Measurements from ENCODE around the gene SFSWAP. TPM values are rescaled to one million over a fixed set of nuclear protein-coding genes. Genes with fewer than 3 reads are reported as not detected.
A peak's percentile ranks its signal among the peaks of the same experiment; 100 is the strongest.

SFSWAP gene
- total RNA-seq, 4 donors from 2014 or later: 47.3 to 169 (median 75.6) TPM

- DNase-seq: no peak
- Histone ChIP-seq H3K4me1 (peaks cover 0 to 25% (median 8%) of the 10 kb centered on the region in 4 donors), H3K36me3 (no peaks in the 10 kb centered on the region), H3K4me3 (no peak overlapping the region), H3K27me3 (peaks cover 0 to 6% of the 10 kb centered on the region in 2 donors), H3K9me3 (no peaks in the 10 kb centered on the region), H3K27ac (no peak overlapping the region)
- no peak for TF ChIP-seq CTCF (IDR thresholded peaks at IDR 0.05)
- no peak for TF ChIP-seq POLR2A (IDR thresholded peaks at IDR 0.05)
Measured at GRCh38 chr12:131834798-131835615, 124.1 kb downstream of the SFSWAP start.

- Histone ChIP-seq H3K4me1 (peaks cover 0 to 18% (median 4%) of the 10 kb centered on the region in 4 donors), H3K4me3 (no peak overlapping the region), H3K27me3 (peaks cover 0 to 6% of the 10 kb centered on the region in 2 donors), H3K27ac (no peak overlapping the region), H3K36me3 (no peaks in the 10 kb centered on the region), H3K9me3 (no peaks in the 10 kb centered on the region)
- TF ChIP-seq CTCF (IDR thresholded peaks at IDR 0.05) (no peak), POLR2A (IDR thresholded peaks at IDR 0.05) (no peak)
- DNase-seq: no peak
Measured at GRCh38 chr12:131835616-131836171, 124.8 kb downstream of the SFSWAP start.

GRCh38 chr12:131836193-131836592 lies 125.3 kb downstream of the SFSWAP start:
- Histone ChIP-seq H3K36me3 (no peaks in the 10 kb centered on the region), H3K27me3 (peaks cover 0 to 6% of the 10 kb centered on the region in 2 donors), H3K27ac (no peak overlapping the region), H3K4me3 (no peak overlapping the region), H3K4me1 (peaks cover 0 to 13% (median 1%) of the 10 kb centered on the region in 4 donors), H3K9me3 (no peaks in the 10 kb centered on the region)
- TF ChIP-seq CTCF (IDR thresholded peaks at IDR 0.05) (peak in 1 of 6 experiments; percentile 31), POLR2A (IDR thresholded peaks at IDR 0.05) (no peak)
- DNase-seq: peak in 1 of 3 donors; percentile 30

GRCh38 chr12:131836714-131837397 lies 126.0 kb downstream of the SFSWAP start:
- Histone ChIP-seq H3K36me3 (no peaks in the 10 kb centered on the region), H3K4me1 (peaks cover 0 to 10% (median 0%) of the 10 kb centered on the region in 4 donors), H3K27me3 (peaks cover 0 to 6% of the 10 kb centered on the region in 2 donors), H3K27ac (no peak overlapping the region), H3K4me3 (no peak overlapping the region), H3K9me3 (no peaks in the 10 kb centered on the region)
- peak in 1 of 3 donors; percentile 38 for DNase-seq
- no peak for TF ChIP-seq POLR2A (IDR thresholded peaks at IDR 0.05)
- no peak for TF ChIP-seq CTCF (IDR thresholded peaks at IDR 0.05)

- TF ChIP-seq POLR2A (IDR thresholded peaks at IDR 0.05): no peak
- no peak for TF ChIP-seq CTCF (IDR thresholded peaks at IDR 0.05)
- Histone ChIP-seq H3K9me3 (no peaks in the 10 kb centered on the region), H3K4me1 (no peaks in the 10 kb centered on the region), H3K27me3 (no peaks in the 10 kb centered on the region), H3K27ac (no peak overlapping the region), H3K36me3 (no peaks in the 10 kb centered on the region), H3K4me3 (no peak overlapping the region)
- DNase-seq: no peak
Measured at GRCh38 chr12:131840643-131841416, 129.9 kb downstream of the SFSWAP start.
